Mammary microvascular endothelial cell (primary cell): ENCODE results near the gene SLC34A2. TPM values are rescaled to one million over a fixed set of nuclear protein-coding genes. Genes with fewer than 3 reads are reported as not detected.

Experiments
- total RNA-seq: library from RNA; depleted of rRNA; stranded (reverse); fragments of >200 nt; gene quantifications from 2 replicates; pipeline ENCODE4 v1.2.3, GENCODE V29; 2015

Gene SLC34A2
- total RNA-seq: not detected in 2 replicates

DNA sequence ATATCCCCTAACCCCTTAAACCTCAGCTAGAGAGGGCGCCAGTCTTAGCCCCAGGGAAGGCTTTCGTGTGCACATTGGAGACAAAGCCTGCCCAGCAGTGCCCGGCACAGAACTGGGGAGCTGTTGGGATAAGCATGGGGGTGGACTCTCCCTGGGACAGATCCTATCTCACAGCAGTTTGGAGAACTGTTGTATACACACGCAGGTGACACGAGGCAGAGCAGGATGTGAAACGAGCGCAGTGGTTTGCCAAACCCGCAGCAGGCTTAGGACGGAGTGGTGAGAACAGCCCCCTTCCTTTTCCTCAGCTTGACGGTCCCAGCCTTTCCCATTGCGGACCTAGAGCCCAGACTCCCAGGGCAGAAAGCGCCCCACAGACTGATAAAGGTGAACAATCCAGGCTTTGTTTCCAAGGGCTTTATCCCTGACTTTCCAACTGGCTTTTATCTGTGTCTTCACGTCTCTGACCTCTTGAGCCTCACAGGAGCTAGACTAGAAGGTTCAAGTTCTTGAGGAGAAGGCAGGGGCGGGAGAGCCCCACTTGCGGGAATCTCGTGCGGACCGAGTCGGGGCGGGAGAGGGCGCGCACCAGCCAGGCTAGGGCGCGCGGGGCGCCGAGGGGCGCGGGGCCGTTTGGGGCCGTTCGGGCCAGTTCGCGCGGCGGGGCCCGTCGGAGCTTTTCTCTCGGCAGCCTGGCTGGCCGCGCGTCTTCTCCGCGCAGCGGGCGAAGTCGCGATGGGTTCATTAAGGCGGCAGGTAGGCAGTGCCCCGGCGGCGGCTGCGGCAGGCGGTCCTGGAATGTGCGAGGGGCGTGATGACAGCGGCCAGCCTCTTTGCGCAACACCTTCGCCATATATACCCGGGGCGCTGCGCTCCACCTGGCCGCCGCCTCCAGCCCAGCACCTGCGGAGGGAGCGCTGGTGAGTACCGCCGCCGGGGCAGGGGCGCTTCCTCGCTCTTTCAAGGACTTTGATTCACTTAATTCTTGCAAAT, at the start of gene SLC34A2:
Gene SLC34A2, plus strand, starts transcription at position 881 of the 993 bp plus-strand sequence. CDS start 6,650 bp downstream, outside the sequence.

Other genes starting within 250 kb of the SLC34A2 start
- gene SEL1L3, start 207.1 kb downstream of the SLC34A2 start, total RNA-seq: 60.2 and 82.0 TPM in 2 replicates